Natural killer cell (primary cell): ENCODE results near the gene CD164L2. TPM values are rescaled to one million over a fixed set of nuclear protein-coding genes. Genes with fewer than 3 reads are reported as not detected.

Experiments used
- ATAC-seq, 3 donors: fragments of 150-1000 bp in 2 of 3; fragments of 200-7000 bp in 1 of 3; cut with Tn5 transposase; 1 replicate in 1 of 3; 2 replicates in 2 of 3; pipeline ENCODE4 v1.10.0; 2021; ENCODE audit warnings: mild to moderate bottlenecking in 2 of 3, moderate library complexity in 2 of 3
- DNase-seq, 2 donors: peaks; one replicate each; pipeline versions ENCODE4 v3.0.0 to v3.0.0-alpha.2; 2013 to 2021; ENCODE audit warnings: mixed read lengths in 1 of 2
- H3K27ac ChIP-seq: one replicate; pipeline ENCODE4 v1.5.1; 2013; ENCODE audit warnings: mild to moderate bottlenecking, low read length
- H3K27me3 ChIP-seq: one replicate; pipeline ENCODE4 v1.6.1; 2013; ENCODE audit warnings: low read length; ENCODE audit not compliant: control insufficient read depth, insufficient read depth
- H3K36me3 ChIP-seq: one replicate; pipeline ENCODE4 v1.6.1; 2013; ENCODE audit warnings: low read length; ENCODE audit not compliant: control insufficient read depth, insufficient read depth
- H3K4me1 ChIP-seq: one replicate; pipeline ENCODE4 v1.6.1; 2013; ENCODE audit warnings: low read length; ENCODE audit not compliant: control insufficient read depth, insufficient read depth
- H3K4me3 ChIP-seq: one replicate; pipeline ENCODE4 v1.5.1; 2013; ENCODE audit warnings: low read length
- H3K9me3 ChIP-seq: one replicate; pipeline ENCODE4 v1.6.1; 2013; ENCODE audit warnings: low read length; ENCODE audit not compliant: control insufficient read depth, insufficient read depth
- H3K27ac Mint-ChIP-seq, 2 donors: one replicate each; pipeline ENCODE4 v1.8.0; 2022; ENCODE audit warnings: mild to moderate bottlenecking in 2 of 2, mixed read lengths in 2 of 2, moderate library complexity in 1 of 2
- H3K27me3 Mint-ChIP-seq, 2 donors: one replicate each; pipeline ENCODE4 v1.8.0; 2022; ENCODE audit warnings: low read depth in 2 of 2, mixed read lengths in 2 of 2
- H3K36me3 Mint-ChIP-seq: one replicate; pipeline ENCODE4 v1.8.0; 2022; ENCODE audit warnings: mixed read lengths
- H3K4me1 Mint-ChIP-seq, 2 donors: one replicate each; pipeline ENCODE4 v1.8.0; 2022; ENCODE audit warnings: mixed read lengths in 2 of 2
- H3K4me3 Mint-ChIP-seq: one replicate; pipeline ENCODE4 v1.8.0; 2022; ENCODE audit warnings: mild to moderate bottlenecking, moderate library complexity, mixed read lengths
- H3K9me3 Mint-ChIP-seq, 2 donors: one replicate each; pipeline ENCODE4 v1.8.0; 2022; ENCODE audit warnings: mixed read lengths in 2 of 2
- WGBS: methylation state at CpG from one replicate; pipeline ENCODE4 v1.1.7; 2013; ENCODE audit warnings: missing lambda C conversion rate; ENCODE audit not compliant: insufficient coverage; 5-methylcytosine and 5-hydroxymethylcytosine counted together
- intact Hi-C: fragments of 100-400 bp; cut with micrococcal nuclease; formaldehyde crosslinking; loops from one replicate; pipeline ENCODE4 v1.14.2; 2022
- total RNA-seq, 4 donors: library from RNA; stranded (reverse); fragments of 120-200 nt in 1 of 4; gene quantifications; one replicate each; pipeline versions ENCODE4 v1.2.3 to v1.2.4, GENCODE V29; 2013 to 2022
- TF ChIP-seq, protein P1 (sequence below): fragments of 200-600 bp; IDR thresholded peaks from one replicate; pipeline ENCODE4 v1.8.0; 2022; ENCODE audit warnings: antibody characterized with exemption

Gene CD164L2
- total RNA-seq, 3 donors from 2014 or later (not counting 1 experiment from before 2014, with no cell fraction given) = 0.40 TPM; not detected in 2

DNA sequence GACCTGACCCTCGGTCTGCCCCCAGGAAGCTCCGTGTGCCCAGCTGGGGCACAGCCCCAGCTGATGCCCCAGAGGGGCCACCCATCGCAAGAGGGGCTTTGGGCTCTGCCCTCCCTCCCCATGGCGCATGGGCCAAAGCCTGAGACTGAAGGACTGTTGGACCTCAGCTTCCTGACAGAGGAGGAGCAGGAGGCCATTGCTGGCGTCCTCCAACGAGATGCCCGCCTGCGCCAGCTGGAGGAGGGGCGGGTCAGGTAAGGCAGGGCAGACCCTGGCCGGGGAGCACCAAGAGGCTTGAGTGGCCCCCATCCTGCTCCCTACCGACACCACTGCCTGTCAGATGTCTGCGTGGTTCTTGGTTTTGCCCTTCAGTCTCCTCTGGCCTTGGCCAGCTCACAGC is 37.9 kb downstream of the CD164L2 start:
- ATAC-seq (no peak), DNase-seq (no peak)
- 90% methylated on average over 12 of the region's 12 CpGs for WGBS
- Mint-ChIP-seq H3K27me3 (no peaks in the 10 kb centered on the region), H3K4me1 (peaks cover 49 to 64% of the 10 kb centered on the region in 2 donors), H3K4me3 (peak overlapping the region; percentile 72), H3K36me3 (no peaks in the 10 kb centered on the region), H3K9me3 (no peaks in the 10 kb centered on the region), H3K27ac (peak overlapping the region; percentile 34 to 62)
- H3K27ac ChIP-seq = no peak overlapping the region
- TF ChIP-seq, protein P1, sequence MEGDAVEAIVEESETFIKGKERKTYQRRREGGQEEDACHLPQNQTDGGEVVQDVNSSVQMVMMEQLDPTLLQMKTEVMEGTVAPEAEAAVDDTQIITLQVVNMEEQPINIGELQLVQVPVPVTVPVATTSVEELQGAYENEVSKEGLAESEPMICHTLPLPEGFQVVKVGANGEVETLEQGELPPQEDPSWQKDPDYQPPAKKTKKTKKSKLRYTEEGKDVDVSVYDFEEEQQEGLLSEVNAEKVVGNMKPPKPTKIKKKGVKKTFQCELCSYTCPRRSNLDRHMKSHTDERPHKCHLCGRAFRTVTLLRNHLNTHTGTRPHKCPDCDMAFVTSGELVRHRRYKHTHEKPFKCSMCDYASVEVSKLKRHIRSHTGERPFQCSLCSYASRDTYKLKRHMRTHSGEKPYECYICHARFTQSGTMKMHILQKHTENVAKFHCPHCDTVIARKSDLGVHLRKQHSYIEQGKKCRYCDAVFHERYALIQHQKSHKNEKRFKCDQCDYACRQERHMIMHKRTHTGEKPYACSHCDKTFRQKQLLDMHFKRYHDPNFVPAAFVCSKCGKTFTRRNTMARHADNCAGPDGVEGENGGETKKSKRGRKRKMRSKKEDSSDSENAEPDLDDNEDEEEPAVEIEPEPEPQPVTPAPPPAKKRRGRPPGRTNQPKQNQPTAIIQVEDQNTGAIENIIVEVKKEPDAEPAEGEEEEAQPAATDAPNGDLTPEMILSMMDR = no peak
- H3K4me1 ChIP-seq = peaks cover 64% of the 10 kb centered on the region
- H3K9me3 ChIP-seq = no peaks in the 10 kb centered on the region
- no peaks in the 10 kb centered on the region for H3K27me3 ChIP-seq
- H3K36me3 ChIP-seq = peaks cover 25% of the 10 kb centered on the region
- intact Hi-C loops = loop anchor here (10.0 kb wide), 1 partner anchor 650 kb away; the partner anchor contains the start of gene ARID1A
- no peak overlapping the region for H3K4me3 ChIP-seq

DNA sequence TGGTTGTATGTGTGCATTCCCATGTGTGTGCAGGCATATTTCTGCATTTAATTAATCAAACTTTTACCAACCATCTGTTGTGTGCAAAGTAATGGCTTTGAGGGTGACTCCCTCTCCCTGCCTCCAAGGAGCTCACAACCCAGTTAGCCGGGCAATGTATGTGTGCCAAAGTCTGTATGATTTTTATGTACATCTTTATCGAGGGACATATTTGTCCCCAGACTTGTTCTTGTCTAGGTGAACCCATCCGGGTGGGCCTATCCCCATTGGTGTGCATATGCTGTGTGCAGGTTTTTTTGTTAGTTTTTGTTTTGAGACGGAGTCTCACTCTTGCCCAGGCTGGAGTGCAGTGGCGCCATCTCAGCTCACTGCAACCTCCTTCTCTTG is 39.5 kb downstream of the CD164L2 start:
- Mint-ChIP-seq H3K36me3 (no peaks in the 10 kb centered on the region), H3K4me3 (peak overlapping the region; percentile 91), H3K4me1 (peaks cover 59 to 72% of the 10 kb centered on the region in 2 donors), H3K9me3 (no peaks in the 10 kb centered on the region), H3K27ac (peak overlapping the region; percentile 88 to 90), H3K27me3 (no peaks in the 10 kb centered on the region)
- no peak for DNase-seq
- peaks cover 56% of the 10 kb centered on the region for H3K4me1 ChIP-seq
- intact Hi-C loops = loop anchor here (10.0 kb wide), 1 partner anchor 649 kb away; the partner anchor contains the start of gene ARID1A
- no peaks in the 10 kb centered on the region for H3K27me3 ChIP-seq
- H3K9me3 ChIP-seq = no peaks in the 10 kb centered on the region
- peak overlapping the region; percentile 80 for H3K4me3 ChIP-seq
- H3K27ac ChIP-seq = peak overlapping the region; percentile 92
- 13% methylated on average over 5 of the region's 5 CpGs for WGBS
- peaks cover 21% of the 10 kb centered on the region for H3K36me3 ChIP-seq
- ATAC-seq = no peak
- TF ChIP-seq, protein P1 = no peak

DNA sequence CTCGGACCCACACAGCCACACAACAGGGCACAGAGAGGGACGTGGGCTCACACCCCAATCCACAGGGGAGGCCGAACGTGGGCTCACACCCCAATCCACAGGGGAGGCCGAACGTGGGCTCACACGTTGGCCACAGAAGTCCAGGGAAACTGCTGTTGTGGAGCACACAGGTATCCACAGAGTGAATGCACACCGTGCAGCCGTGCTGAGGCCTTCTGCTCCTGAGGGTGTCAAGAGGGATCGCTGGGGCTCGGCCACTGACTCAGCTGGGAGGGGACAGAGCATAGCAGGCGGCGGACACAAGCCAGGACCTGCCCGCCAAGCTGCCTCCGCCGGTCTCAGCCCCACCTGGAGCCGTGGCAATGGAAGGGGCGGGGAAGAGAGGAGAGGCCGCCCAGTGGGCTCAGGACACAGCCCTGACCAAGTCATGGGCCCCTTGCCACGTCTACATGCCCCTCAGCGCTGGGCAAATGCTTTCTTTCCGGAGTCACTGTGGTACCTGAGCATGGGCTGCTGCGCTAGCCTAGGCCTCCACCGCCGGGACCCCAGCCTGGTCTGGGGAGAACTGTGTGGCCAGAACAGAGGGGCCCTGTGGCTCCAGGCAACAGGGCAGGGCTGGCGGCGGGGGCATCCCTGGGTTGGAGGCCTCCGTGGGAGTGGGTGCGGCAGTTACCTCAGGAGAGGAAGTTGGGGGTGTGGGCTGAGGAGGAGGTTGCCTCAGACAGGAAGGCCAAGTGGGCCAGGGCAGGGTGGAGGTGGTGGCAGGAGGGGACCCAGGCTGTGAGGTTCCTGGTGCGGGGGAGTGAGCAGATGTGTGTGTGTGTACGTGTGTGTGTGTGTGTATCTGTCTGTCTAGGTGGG is 40.1 kb downstream of the CD164L2 start:
- Histone ChIP-seq H3K4me1 (peaks cover 55% of the 10 kb centered on the region), H3K27ac (peak overlapping the region; percentile 92), H3K4me3 (peak overlapping the region; percentile 80), H3K36me3 (peaks cover 21% of the 10 kb centered on the region), H3K27me3 (no peaks in the 10 kb centered on the region), H3K9me3 (no peaks in the 10 kb centered on the region)
- Mint-ChIP-seq H3K36me3 (no peaks in the 10 kb centered on the region), H3K27me3 (no peaks in the 10 kb centered on the region), H3K27ac (peak overlapping the region; percentile 88 to 90), H3K4me1 (peaks cover 59 to 70% of the 10 kb centered on the region in 2 donors), H3K4me3 (peak overlapping the region; percentile 91), H3K9me3 (no peaks in the 10 kb centered on the region)
- intact Hi-C loops = loop anchor here (1.0 to 10.0 kb wide), 2 partner anchors 13 to 648 kb away; partner anchors contain the start of gene ARID1A
- WGBS = under 1% methylated on average over 31 of the region's 31 CpGs
- TF ChIP-seq, protein P1 = no peak
- DNase-seq (peak; percentile 66 to 88), ATAC-seq (peak; percentile 72 to 86 (median 80))
